HEK293 (cell line): ENCODE measurements around the gene CTNNA2.
A peak's percentile ranks its signal among the peaks of the same experiment; 100 is the strongest.

Experiments used
- CTCF ChIA-PET: fragments of 350-600 bp; formaldehyde crosslinking; extraction: SDS; loops from one replicate; lab custom pipeline; 2021; ENCODE audit warnings: antibody characterized with exemption; lab: Yijun Ruan, JAX
- POLR2A ChIA-PET: fragments of 300-600 bp; formaldehyde crosslinking; extraction: SDS; loops from one replicate; lab custom pipeline; 2020; ENCODE audit warnings: antibody characterized with exemption, inconsistent platforms; lab: Yijun Ruan, JAX
- H3K27ac ChIP-seq: fragments of 200-500 bp; sonication (Bioruptor generic); 2 replicates; pipeline ENCODE4 v1.5.1; 2014; ENCODE audit warnings: low read depth, low read length, control low read depth, inconsistent platforms; ENCODE audit errors: extremely low read depth
- H3K36me3 ChIP-seq, 2 experiments: fragments of 200-500 bp in 1 of 2; sonication (Bioruptor generic) in 1 of 2; 1 replicate in 1 of 2; 2 replicates in 1 of 2; pipeline ENCODE4 v1.5.1; 2014 to 2017; ENCODE audit warnings: inconsistent platforms in 2 of 2, low read length in 2 of 2; ENCODE audit not compliant: control insufficient read depth in 2 of 2, insufficient read depth in 1 of 2
- H3K4me1 ChIP-seq: fragments of 200-500 bp; sonication (Bioruptor generic); 2 replicates; pipeline ENCODE4 v1.5.1; 2014; ENCODE audit warnings: mild to moderate bottlenecking, low read length, inconsistent platforms; ENCODE audit not compliant: control insufficient read depth, insufficient read depth
- H3K4me3 ChIP-seq: 2 replicates; pipeline ENCODE4 v1.5.1; 2011; ENCODE audit warnings: low read depth, mild to moderate bottlenecking, control low read depth, low read length, moderate library complexity
- H3K9me3 ChIP-seq: fragments of 200-500 bp; sonication (Bioruptor generic); 2 replicates; pipeline ENCODE4 v1.5.1; 2014; ENCODE audit warnings: low read depth, low read length, inconsistent platforms; ENCODE audit not compliant: control insufficient read depth, insufficient read depth
- HOXA7 ChIP-seq: sonication (generic); formaldehyde crosslinking; IDR thresholded peaks from 2 replicates; pipeline ENCODE4 v1.8.1; 2022; ENCODE audit warnings: missing genetic modification reagents, borderline replicate concordance
- HOXC10 ChIP-seq: sonication (generic); formaldehyde crosslinking; IDR thresholded peaks from 2 replicates; pipeline ENCODE4 v1.8.1; 2023; ENCODE audit warnings: mild to moderate bottlenecking, missing genetic modification reagents
- KLF1 ChIP-seq: fragments of 450-650 bp; formaldehyde crosslinking; IDR thresholded peaks from 2 replicates; pipeline ENCODE4 v1.5.1; 2016; ENCODE audit warnings: missing biosample characterization, missing genetic modification characterization
- OSR2 ChIP-seq: fragments of 450-650 bp; formaldehyde crosslinking; IDR thresholded peaks from 2 replicates; pipeline ENCODE4 v1.5.1; 2016; ENCODE audit warnings: missing biosample characterization, missing genetic modification characterization
- REPIN1 ChIP-seq: fragments of 450-650 bp; formaldehyde crosslinking; IDR thresholded peaks from 2 replicates; pipeline ENCODE4 v1.5.1; 2017; ENCODE audit warnings: missing biosample characterization, missing genetic modification characterization, low read depth
- SCRT2 ChIP-seq: fragments of 450-650 bp; formaldehyde crosslinking; IDR thresholded peaks from 2 replicates; pipeline ENCODE4 v1.5.1; 2016; ENCODE audit warnings: missing biosample characterization, missing genetic modification characterization
- YY1 ChIP-seq: fragments of 450-650 bp; formaldehyde crosslinking; IDR thresholded peaks from 2 replicates; pipeline ENCODE4 v1.5.1; 2018; ENCODE audit warnings: missing biosample characterization, missing genetic modification characterization
- YY2 ChIP-seq: fragments of 450-650 bp; formaldehyde crosslinking; IDR thresholded peaks from 2 replicates; pipeline ENCODE4 v1.5.1; 2016; ENCODE audit warnings: missing biosample characterization, missing genetic modification characterization
- ZFP3 ChIP-seq: fragments of 450-650 bp; formaldehyde crosslinking; IDR thresholded peaks from 2 replicates; pipeline ENCODE4 v1.5.1; 2016; ENCODE audit warnings: low read depth, missing biosample characterization, missing genetic modification characterization
- ZNF146 ChIP-seq: fragments of 450-650 bp; formaldehyde crosslinking; IDR thresholded peaks from 2 replicates; pipeline ENCODE4 v1.5.1; 2016; ENCODE audit warnings: missing biosample characterization, missing genetic modification characterization
- ZNF211 ChIP-seq: fragments of 450-650 bp; formaldehyde crosslinking; IDR thresholded peaks from 2 replicates; pipeline ENCODE4 v1.5.1; 2016; ENCODE audit warnings: low read depth, missing biosample characterization, missing genetic modification characterization
- ZNF501 ChIP-seq: fragments of 450-650 bp; formaldehyde crosslinking; IDR thresholded peaks from 2 replicates; pipeline ENCODE4 v1.5.1; 2016; ENCODE audit warnings: missing biosample characterization, missing genetic modification characterization
- ZNF777 ChIP-seq: fragments of 450-650 bp; formaldehyde crosslinking; IDR thresholded peaks from 2 replicates; pipeline ENCODE4 v1.5.1; 2017; ENCODE audit warnings: missing biosample characterization, missing genetic modification characterization, borderline replicate concordance
- TF ChIP-seq, protein P1 (sequence below): fragments of 450-650 bp; formaldehyde crosslinking; IDR thresholded peaks from 2 replicates; pipeline ENCODE4 v1.5.1; 2016; ENCODE audit warnings: missing biosample characterization, missing genetic modification characterization, low read depth
- TF ChIP-seq, protein P2 (sequence below): fragments of 450-650 bp; formaldehyde crosslinking; IDR thresholded peaks from 2 replicates; pipeline ENCODE4 v1.5.1; 2017; ENCODE audit warnings: missing biosample characterization, missing genetic modification characterization
- TF ChIP-seq, protein P3 (sequence below): fragments of 450-650 bp; formaldehyde crosslinking; IDR thresholded peaks from 2 replicates; pipeline ENCODE4 v1.5.1; 2016; ENCODE audit warnings: missing biosample characterization, missing genetic modification characterization
- TF ChIP-seq, protein P4 (sequence below): fragments of 450-650 bp; formaldehyde crosslinking; IDR thresholded peaks from 2 replicates; pipeline ENCODE4 v1.5.1; 2016; ENCODE audit warnings: missing biosample characterization, missing genetic modification characterization, low read depth

CTNNA2 gene

DNA sequence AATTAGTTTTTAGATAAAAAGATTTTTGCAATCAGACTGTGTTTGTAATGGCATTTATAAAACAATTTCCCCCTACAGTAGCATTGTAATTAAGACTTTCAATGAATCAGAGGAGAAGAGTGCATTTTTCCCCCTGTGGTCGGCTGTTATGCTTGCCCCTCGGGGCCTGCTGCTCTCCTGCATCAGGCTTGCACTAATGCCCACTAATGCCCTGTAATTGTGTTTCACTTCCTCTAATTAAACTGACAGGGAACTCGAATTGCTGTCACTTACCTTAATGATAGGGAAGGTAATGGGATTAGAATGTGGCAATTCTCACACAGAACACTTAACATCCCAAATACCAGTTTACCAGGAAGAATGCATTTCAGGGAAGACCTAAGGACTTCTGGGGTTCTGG is 852.9 kb downstream of the CTNNA2 start (continued):
- TF ChIP-seq, protein P1, sequence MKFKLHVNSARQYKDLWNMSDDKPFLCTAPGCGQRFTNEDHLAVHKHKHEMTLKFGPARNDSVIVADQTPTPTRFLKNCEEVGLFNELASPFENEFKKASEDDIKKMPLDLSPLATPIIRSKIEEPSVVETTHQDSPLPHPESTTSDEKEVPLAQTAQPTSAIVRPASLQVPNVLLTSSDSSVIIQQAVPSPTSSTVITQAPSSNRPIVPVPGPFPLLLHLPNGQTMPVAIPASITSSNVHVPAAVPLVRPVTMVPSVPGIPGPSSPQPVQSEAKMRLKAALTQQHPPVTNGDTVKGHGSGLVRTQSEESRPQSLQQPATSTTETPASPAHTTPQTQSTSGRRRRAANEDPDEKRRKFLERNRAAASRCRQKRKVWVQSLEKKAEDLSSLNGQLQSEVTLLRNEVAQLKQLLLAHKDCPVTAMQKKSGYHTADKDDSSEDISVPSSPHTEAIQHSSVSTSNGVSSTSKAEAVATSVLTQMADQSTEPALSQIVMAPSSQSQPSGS (tag by site-specific recombination): no peak
- no peak for TF ChIP-seq ZNF777
- TF ChIP-seq, all 188 proteins: peak for 0

DNA sequence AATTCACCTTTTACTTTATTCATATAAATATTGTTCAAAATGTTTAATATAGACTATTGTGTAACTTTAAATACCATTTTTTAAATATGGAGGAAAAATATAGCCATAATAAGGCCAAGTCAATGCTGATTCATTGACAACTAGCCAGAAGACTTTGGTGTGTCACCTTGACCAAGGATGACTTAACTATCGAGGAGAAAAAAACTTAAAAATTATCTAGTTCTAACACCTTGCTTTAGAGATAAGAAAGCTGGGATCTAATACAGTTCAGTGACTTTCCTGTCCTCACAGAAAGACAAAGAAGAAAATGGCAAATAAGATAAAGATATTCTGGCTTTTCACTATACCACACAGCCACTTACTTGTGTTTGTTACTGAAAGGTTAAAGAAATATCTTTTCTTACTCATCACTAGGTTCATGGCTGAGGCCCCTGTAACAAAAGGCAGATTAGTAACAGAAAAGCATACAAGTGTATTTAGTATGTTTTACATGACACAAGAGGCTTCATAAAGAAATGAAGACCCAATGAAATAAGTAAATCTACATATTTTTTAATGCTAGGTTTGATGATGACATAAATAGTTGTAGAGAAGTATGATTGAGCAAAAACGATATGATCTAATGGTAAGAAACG is 857.6 kb downstream of the CTNNA2 start:
- Histone ChIP-seq H3K36me3 (no peaks in the 10 kb centered on the region), H3K9me3 (no peaks in the 10 kb centered on the region), H3K4me3 (no peak overlapping the region), H3K4me1 (no peaks in the 10 kb centered on the region), H3K27ac (no peak overlapping the region)
- ChIA-PET POLR2A (no interaction called here), CTCF (no interaction called here)
- TF ChIP-seq HOXA7 (CRISPR knock-in tag): no peak
- TF ChIP-seq OSR2 (tag by site-specific recombination): no peak
- TF ChIP-seq, protein P2, sequence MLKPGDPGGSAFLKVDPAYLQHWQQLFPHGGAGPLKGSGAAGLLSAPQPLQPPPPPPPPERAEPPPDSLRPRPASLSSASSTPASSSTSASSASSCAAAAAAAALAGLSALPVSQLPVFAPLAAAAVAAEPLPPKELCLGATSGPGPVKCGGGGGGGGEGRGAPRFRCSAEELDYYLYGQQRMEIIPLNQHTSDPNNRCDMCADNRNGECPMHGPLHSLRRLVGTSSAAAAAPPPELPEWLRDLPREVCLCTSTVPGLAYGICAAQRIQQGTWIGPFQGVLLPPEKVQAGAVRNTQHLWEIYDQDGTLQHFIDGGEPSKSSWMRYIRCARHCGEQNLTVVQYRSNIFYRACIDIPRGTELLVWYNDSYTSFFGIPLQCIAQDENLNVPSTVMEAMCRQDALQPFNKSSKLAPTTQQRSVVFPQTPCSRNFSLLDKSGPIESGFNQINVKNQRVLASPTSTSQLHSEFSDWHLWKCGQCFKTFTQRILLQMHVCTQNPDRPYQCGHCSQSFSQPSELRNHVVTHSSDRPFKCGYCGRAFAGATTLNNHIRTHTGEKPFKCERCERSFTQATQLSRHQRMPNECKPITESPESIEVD (tag by site-specific recombination): no peak
- TF ChIP-seq REPIN1 (tag by site-specific recombination): no peak
- TF ChIP-seq ZNF146 (tag by site-specific recombination): no peak
- no peak for TF ChIP-seq YY1
- TF ChIP-seq, protein P3, sequence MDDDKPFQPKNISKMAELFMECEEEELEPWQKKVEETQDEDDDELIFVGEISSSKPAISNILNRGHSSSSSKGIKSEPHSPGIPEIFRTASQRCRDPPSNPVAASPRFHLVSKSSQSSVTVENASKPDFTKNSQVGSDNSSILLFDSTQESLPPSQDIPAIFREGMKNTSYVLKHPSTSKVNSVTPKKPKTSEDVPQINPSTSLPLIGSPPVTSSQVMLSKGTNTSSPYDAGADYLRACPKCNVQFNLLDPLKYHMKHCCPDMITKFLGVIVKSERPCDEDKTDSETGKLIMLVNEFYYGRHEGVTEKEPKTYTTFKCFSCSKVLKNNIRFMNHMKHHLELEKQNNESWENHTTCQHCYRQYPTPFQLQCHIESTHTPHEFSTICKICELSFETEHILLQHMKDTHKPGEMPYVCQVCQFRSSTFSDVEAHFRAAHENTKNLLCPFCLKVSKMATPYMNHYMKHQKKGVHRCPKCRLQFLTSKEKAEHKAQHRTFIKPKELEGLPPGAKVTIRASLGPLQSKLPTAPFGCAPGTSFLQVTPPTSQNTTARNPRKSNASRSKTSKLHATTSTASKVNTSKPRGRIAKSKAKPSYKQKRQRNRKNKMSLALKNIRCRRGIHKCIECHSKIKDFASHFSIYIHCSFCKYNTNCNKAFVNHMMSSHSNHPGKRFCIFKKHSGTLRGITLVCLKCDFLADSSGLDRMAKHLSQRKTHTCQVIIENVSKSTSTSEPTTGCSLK (tag by site-specific recombination): no peak
- TF ChIP-seq, protein P4, sequence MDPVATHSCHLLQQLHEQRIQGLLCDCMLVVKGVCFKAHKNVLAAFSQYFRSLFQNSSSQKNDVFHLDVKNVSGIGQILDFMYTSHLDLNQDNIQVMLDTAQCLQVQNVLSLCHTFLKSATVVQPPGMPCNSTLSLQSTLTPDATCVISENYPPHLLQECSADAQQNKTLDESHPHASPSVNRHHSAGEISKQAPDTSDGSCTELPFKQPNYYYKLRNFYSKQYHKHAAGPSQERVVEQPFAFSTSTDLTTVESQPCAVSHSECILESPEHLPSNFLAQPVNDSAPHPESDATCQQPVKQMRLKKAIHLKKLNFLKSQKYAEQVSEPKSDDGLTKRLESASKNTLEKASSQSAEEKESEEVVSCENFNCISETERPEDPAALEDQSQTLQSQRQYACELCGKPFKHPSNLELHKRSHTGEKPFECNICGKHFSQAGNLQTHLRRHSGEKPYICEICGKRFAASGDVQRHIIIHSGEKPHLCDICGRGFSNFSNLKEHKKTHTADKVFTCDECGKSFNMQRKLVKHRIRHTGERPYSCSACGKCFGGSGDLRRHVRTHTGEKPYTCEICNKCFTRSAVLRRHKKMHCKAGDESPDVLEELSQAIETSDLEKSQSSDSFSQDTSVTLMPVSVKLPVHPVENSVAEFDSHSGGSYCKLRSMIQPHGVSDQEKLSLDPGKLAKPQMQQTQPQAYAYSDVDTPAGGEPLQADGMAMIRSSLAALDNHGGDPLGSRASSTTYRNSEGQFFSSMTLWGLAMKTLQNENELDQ (tag by site-specific recombination): no peak
- no peak for TF ChIP-seq ZNF211 (tag by site-specific recombination)
- TF ChIP-seq ZNF501 (tag by site-specific recombination): no peak
- TF ChIP-seq HOXC10 (CRISPR knock-in tag): no peak
- TF ChIP-seq, all 188 proteins: peak for 0

DNA sequence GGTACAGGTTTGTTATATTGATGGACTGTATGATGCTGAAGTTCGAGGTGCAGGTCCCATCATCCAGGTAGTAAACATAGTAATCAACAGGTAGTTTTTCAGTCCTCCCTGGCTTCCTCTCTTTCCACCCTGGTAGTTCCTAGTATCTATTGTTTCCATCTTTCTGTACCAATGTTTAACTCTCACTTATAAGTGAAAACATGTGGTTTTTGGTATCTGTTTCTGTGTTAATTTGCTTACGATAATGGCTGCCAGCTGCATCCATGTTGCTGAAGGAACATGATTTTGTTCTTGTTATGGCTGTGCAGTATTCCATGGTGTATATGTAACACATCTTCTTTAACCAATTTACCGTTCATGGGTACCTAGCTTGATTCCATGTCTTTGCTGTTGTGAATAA is 861.3 kb downstream of the CTNNA2 start:
- no peaks in the 10 kb centered on the region for H3K9me3 ChIP-seq
- no peak overlapping the region for H3K27ac ChIP-seq
- TF ChIP-seq KLF1 (tag by site-specific recombination): no peak
- TF ChIP-seq ZFP3 (tag by site-specific recombination): no peak
- TF ChIP-seq SCRT2 (tag by site-specific recombination): 0 out of 2 replicates have a peak, but pooled peaks have one; percentile 28
- TF ChIP-seq YY2 (tag by site-specific recombination): no peak
- TF ChIP-seq ZNF777: no peak
- H3K4me3 ChIP-seq: no peak overlapping the region
- H3K4me1 ChIP-seq: no peaks in the 10 kb centered on the region
- H3K36me3 ChIP-seq: no peaks in the 10 kb centered on the region
- ChIA-PET POLR2A (no interaction called here), CTCF (no interaction called here)
